ENCODE data around the gene TBC1D1.
A peak's percentile ranks its signal among the peaks of the same experiment; 100 is the strongest.

TBC1D1 gene

GRCh38 chr4:37928426-37929416 is 37.8 kb downstream of the TBC1D1 start:
- DNase-seq (ENCODE audit: low read depth), result no peak

- DNase-seq (ENCODE audit: low read depth), result no peak
These were observed 43.2 kb downstream of the TBC1D1 start for GRCh38 chr4:37934096-37934495.

- no peak for DNase-seq (ENCODE audit: low read depth)
These were observed 43.7 kb downstream of the TBC1D1 start for GRCh38 chr4:37934609-37935008.

DNA sequence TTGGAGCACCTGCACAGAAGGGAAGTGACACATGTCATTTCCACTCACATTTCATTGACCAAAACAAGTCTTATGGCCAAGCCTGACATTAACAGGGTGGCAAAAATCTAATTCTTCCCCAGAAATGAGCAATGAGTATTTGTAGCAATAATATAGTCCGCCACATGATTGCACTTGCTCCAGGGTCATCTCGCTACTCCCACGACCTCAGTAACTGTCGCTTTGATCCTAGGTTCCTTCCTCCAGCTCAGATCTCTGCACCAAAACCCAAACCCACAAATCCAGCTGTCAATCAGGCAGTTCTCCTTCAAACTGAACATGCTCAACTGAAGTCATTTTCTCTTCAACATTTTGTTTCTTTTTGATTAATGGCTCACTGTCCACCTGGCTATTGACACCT is 44.1 kb downstream of the TBC1D1 start:
- DNase-seq (ENCODE audit: low read depth), result no peak

GRCh38 chr4:37936889-37937498 is 46.1 kb downstream of the TBC1D1 start:
- DNase-seq (ENCODE audit: low read depth), result no peak

DNA sequence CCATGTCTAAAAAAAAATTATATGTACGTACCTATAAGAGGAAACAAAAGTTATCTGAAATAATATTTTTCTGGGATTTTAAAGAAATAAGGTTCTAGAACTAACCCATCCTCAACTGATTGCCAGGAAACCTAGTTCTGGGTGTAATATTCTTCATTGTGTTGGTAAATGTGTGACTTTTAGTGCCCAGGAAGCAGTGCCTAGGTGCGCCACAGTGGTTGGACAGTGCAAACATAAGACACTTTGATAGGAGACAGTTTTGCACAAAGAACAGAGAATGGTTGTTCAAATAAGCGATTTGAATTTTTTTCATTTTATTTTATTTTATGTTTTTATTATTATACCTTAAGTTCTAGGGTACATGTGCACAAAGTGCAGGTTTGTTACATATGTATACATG is 47.3 kb downstream of the TBC1D1 start:
- no peak for DNase-seq (ENCODE audit: low read depth)

- no peak for DNase-seq (ENCODE audit: low read depth)
These were observed 55.8 kb downstream of the TBC1D1 start for GRCh38 chr4:37946503-37947179.

- DNase-seq (ENCODE audit: low read depth), result no peak
These were observed 57.7 kb downstream of the TBC1D1 start for GRCh38 chr4:37948542-37948941.

DNA sequence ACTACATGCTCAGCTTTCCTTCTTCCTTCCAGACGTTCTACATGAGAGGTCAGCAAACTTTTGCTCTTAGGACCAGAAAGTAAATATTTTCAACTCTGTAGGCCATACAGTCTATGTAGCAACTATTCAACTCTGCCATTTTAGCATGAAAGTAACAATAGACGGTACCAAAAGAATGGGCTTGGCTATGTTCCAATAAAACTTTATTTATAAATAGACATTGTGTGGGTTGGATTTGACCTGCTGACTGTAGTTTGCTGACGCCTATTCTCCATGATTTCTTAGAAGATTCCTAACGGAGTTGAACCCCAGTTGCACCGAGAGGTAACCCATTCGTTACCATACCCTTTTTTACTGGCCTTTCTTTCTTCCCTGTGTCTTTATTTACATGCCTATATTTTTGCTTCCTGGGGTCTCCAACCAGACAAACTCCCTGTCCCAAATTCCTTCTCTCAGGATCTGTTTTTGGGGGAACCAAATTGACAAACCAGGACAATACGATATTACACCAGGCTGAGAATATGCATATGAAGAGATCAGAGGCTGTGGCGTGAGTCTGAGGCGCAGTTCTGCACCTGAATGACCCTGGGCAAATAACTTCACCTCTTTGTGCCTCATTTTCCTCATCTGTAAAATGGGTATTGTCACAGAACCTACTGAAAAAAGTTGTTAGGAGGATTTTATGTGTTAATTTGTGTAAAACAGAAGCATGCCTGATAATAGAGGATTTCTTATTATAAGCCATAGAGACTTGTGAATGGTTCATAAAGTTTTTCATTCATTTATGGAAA is 58.9 kb downstream of the TBC1D1 start:
- no peak for DNase-seq (ENCODE audit: low read depth)

- DNase-seq (ENCODE audit: low read depth), result no peak
These were observed 60.8 kb downstream of the TBC1D1 start for GRCh38 chr4:37951461-37952352.

DNA sequence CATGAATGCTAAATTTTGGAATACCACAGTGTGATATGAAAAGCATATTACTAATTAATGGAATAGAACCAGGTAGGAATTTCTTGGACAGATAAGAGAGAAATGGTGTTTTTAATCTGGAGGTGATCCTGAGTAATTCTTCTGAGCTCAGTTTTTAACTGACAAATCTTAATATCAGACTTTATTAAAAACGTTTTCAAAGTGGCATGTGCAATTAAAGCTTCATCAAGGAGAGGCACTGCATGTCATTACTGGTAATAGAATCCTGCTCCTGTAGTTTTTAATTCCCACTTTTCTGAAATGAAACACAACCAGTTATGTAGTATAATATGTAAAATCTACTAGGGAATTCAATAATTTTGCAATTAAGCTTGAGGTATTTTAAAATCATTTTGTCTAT is 62.3 kb downstream of the TBC1D1 start:
- DNase-seq (ENCODE audit: low read depth), result no peak

DNA sequence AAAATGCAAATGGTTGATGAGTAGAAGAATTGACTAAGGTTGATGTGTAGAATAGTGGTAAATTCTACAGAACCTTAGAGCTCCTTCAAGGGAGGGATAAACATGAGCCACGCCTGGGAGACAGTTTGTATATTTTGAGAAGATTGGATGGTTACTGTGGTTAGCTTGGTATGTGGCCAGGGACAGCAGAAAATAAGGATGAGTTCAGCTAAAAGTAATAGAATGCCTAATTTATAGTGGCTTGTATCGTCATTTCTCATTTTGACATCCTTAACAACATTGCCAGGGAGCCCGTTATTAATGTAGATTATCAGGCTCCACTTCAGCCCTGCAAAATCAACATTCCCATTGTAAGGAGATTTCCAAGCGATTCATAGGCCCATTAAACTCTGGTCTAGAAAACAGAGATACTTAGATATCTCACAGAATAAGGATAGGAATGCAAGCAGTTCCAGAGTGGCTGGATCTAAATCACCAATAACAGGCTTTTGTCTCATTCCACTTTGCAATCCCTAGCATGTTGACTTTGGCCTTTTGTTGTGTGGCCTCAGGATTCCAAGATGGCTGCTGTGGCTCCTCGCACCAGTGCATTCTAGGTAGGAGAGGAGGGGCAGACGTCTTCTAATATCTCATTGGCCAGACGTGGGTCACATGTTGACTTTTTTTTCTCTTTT is 62.9 kb downstream of the TBC1D1 start:
- no peak for DNase-seq (ENCODE audit: low read depth)

- no peak for DNase-seq (ENCODE audit: low read depth)
These were observed 66.1 kb downstream of the TBC1D1 start for GRCh38 chr4:37956941-37957340.

DNA sequence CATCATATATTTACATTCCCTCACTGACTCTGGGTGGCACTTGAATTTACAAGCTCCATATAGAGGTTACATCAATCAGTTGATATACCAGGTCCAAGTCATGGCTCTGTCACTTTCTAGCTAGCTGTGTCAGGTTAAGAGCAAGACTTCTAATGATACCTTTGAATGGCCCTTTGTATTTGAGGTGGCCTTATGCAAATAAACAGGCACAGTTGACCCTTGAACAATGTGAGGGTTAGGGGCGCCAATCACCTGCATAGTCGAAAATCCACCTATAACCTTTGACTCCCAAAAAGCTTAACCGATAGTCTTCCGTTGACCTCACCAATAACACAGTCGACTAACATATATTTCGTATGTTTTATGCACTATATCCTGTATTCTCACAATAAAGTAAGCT is 68.0 kb downstream of the TBC1D1 start:
- DNase-seq (ENCODE audit: low read depth), result no peak

DNA sequence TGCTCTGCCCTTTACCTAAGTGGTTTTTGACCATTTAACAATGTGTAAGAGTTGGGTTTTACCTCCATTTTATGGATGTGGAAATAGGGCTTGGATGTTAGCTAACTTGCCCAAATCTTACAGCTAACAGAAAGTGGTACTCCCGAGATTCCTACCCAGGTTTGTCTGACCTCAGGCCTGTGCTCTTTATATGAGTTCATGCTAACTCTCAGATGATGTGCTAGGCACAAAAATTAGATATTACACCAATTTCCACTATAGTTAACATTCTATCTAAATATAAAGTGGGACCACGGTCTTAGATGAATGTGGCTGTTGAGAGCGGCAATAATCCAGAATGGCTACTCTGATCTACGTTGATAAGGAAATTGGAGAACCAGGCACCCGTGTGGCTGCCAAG is 69.2 kb downstream of the TBC1D1 start, which contains the start of gene PTTG2:
Gene PTTG2 (plus strand): TSS at position 301 of the 400 bp plus-strand sequence. CDS start 37 bp downstream, at position 338.
- DNase-seq (ENCODE audit: low read depth), result no peak

DNA sequence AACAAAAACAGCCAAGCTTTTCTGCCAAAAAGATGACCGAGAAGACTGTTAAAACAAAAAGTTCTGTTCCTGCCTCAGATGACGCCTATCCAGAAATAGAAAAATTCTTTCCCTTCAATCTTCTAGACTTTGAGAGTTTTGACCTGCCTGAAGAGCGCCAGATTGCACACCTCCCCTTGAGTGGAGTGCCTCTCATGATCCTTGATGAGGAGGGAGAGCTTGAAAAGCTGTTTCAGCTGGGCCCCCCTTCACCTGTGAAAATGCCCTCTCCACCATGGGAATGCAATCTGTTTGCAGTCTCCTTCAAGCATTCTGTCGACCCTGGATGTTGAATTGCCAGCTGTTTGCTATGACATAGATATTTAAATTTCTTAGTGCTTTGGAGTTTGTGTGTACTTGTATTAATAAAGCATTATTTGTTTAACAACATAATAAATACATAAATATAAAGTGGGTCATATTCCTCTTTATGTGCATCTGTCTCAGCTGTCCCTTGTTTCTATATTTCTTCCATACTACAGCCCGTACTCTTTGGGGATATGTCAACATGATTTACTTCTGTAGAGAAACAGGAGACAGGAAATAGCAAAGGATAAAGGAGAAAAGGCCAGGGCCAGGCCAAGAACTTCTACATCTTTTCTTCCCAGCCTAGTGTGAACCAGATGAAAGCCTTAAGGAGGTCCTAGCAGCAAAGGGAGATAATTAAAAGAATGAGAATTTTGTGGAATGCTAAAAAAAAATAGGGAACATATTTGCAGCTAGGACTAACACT is 70.0 kb downstream of the TBC1D1 start:
- no peak for DNase-seq (ENCODE audit: low read depth)

GRCh38 chr4:37964734-37965457 is 74.0 kb downstream of the TBC1D1 start:
- no peak for DNase-seq (ENCODE audit: low read depth)

DNA sequence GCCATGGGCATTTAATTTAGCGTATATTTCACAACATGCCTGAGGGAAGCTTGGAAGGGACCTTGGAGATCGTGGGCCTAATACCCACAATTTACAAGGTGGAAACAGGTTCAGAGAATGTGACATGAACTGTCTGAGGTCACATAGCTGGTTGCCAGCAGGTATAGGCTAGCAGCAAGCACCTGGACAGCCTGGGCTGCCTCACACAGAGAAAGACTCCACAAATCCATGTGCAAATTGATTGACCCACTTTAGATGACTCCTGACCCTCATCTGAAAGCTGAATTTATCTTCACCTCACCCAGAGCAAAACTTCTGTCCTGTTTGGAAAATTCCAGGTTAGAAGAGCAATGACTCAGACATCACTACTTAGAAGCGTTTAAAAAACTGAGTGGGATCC is 75.2 kb downstream of the TBC1D1 start:
- DNase-seq (ENCODE audit: low read depth), result no peak

GRCh38 chr4:37967736-37968135 is 76.9 kb downstream of the TBC1D1 start:
- DNase-seq (ENCODE audit: low read depth), result peak; percentile 27

Data from stromal cell of bone marrow (primary cell).